ENCODE data around the gene TJP2. TPM values are rescaled to one million over a fixed set of nuclear protein-coding genes. Genes with fewer than 3 reads are reported as not detected.
A peak's percentile ranks its signal among the peaks of the same experiment; 100 is the strongest.

TJP2 gene
- total RNA-seq, 1 experiment from 2014 or later = 106 TPM

GRCh38 chr9:69202556-69202955 lies 28.5 kb downstream of the TJP2 start:
- ChIA-PET POLR2A (ENCODE audit: unreplicated experiment) (interaction anchor here (0.6 kb wide), 1 partner anchor 547 kb away, joined by 10 read pairs; no protein-coding TSS in a partner anchor), CTCF (no interaction called here)
- Histone ChIP-seq H3K79me2 (ENCODE audit: low read length) (peaks cover 41% of the 10 kb centered on the region), H3K4me2 (ENCODE audit: low read length) (no peak overlapping the region), H3K36me3 (ENCODE audit: low read depth, low read length) (no peaks in the 10 kb centered on the region), H3K4me3 (ENCODE audit: low read length) (no peak overlapping the region), H3K9ac (ENCODE audit: low read length) (no peak overlapping the region), H3K27ac (ENCODE audit: low read length) (no peak overlapping the region), H2AFZ (ENCODE audit: low read length) (no peak overlapping the region), H3K27me3 (ENCODE audit: low read length) (no peaks in the 10 kb centered on the region), H3K4me1 (ENCODE audit: insufficient read depth, low read length) (no peaks in the 10 kb centered on the region), H4K20me1 (ENCODE audit: low read length) (0 out of 2 replicates have a peak, but pooled peaks cover 5% of the 10 kb centered on the region), H3K9me3 (ENCODE audit: low read length) (no peaks in the 10 kb centered on the region), H3F3A (ENCODE audit: low read length, unreplicated experiment) (no peaks in the 10 kb centered on the region), H3K9me2 (replicated peaks; ENCODE audit: low read length) (no peaks in the 10 kb centered on the region)
- intact Hi-C loops (cut with micrococcal nuclease) = no loop called here
- TF ChIP-seq EZH2 (IDR thresholded peaks at IDR 0.05; ENCODE audit: low read length, unreplicated experiment) (no peak), EZH2phosphoT487 (IDR thresholded peaks at IDR 0.05; ENCODE audit: borderline replicate concordance, low read length) (no peak), CTCF (conservative IDR thresholded peaks at IDR 0.05; ENCODE audit: low read depth, low read length) (no peak)
- DNase-seq (no peak), ATAC-seq (no peak)
- BruUV-seq (replicated peaks) = no TSS peak

- 0 out of 2 replicates have a peak, but pooled peaks cover 5% of the 10 kb centered on the region for H4K20me1 ChIP-seq (ENCODE audit: low read length)
- H3K9me3 ChIP-seq (ENCODE audit: low read length) = no peaks in the 10 kb centered on the region
- H3K4me1 ChIP-seq (ENCODE audit: insufficient read depth, low read length) = no peaks in the 10 kb centered on the region
- no peak overlapping the region for H2AFZ ChIP-seq (ENCODE audit: low read length)
- DNase-seq (no peak), ATAC-seq (no peak)
- no peaks in the 10 kb centered on the region for H3K27me3 ChIP-seq (ENCODE audit: low read length)
- H3K27ac ChIP-seq (ENCODE audit: low read length) = no peak overlapping the region
- H3K9ac ChIP-seq (ENCODE audit: low read length) = no peak overlapping the region
- TF ChIP-seq CTCF (conservative IDR thresholded peaks at IDR 0.05; ENCODE audit: low read depth, low read length) = no peak
- TF ChIP-seq EZH2 (IDR thresholded peaks at IDR 0.05; ENCODE audit: low read length, unreplicated experiment) = no peak
- intact Hi-C loops (cut with micrococcal nuclease) = no loop called here
- H3K4me2 ChIP-seq (ENCODE audit: low read length) = no peak overlapping the region
- H3K9me2 ChIP-seq (replicated peaks; ENCODE audit: low read length) = no peaks in the 10 kb centered on the region
- H3K36me3 ChIP-seq (ENCODE audit: low read depth, low read length) = no peaks in the 10 kb centered on the region
- no peaks in the 10 kb centered on the region for H3F3A ChIP-seq (ENCODE audit: low read length, unreplicated experiment)
- no peak overlapping the region for H3K4me3 ChIP-seq (ENCODE audit: low read length)
- peaks cover 44% of the 10 kb centered on the region for H3K79me2 ChIP-seq (ENCODE audit: low read length)
- CTCF ChIA-PET = no interaction called here
- POLR2A ChIA-PET (ENCODE audit: unreplicated experiment) = no interaction called here
- no TSS peak for BruUV-seq (replicated peaks)
These were observed 30.2 kb downstream of the TJP2 start for GRCh38 chr9:69204326-69204725.

- Histone ChIP-seq H4K20me1 (ENCODE audit: low read length) (0 out of 2 replicates have a peak, but pooled peaks cover 5% of the 10 kb centered on the region), H3K27me3 (ENCODE audit: low read length) (no peaks in the 10 kb centered on the region), H3F3A (ENCODE audit: low read length, unreplicated experiment) (no peaks in the 10 kb centered on the region), H3K27ac (ENCODE audit: low read length) (no peak overlapping the region), H3K79me2 (ENCODE audit: low read length) (peaks cover 40% of the 10 kb centered on the region), H3K9me3 (ENCODE audit: low read length) (no peaks in the 10 kb centered on the region), H2AFZ (ENCODE audit: low read length) (no peak overlapping the region), H3K9ac (ENCODE audit: low read length) (no peak overlapping the region), H3K36me3 (ENCODE audit: low read depth, low read length) (no peaks in the 10 kb centered on the region), H3K9me2 (replicated peaks; ENCODE audit: low read length) (no peaks in the 10 kb centered on the region), H3K4me2 (ENCODE audit: low read length) (no peak overlapping the region), H3K4me1 (ENCODE audit: insufficient read depth, low read length) (no peaks in the 10 kb centered on the region), H3K4me3 (ENCODE audit: low read length) (no peak overlapping the region)
- intact Hi-C loops (cut with micrococcal nuclease) = no loop called here
- TF ChIP-seq EZH2 (IDR thresholded peaks at IDR 0.05; ENCODE audit: low read length, unreplicated experiment) (no peak), EZH2phosphoT487 (IDR thresholded peaks at IDR 0.05; ENCODE audit: borderline replicate concordance, low read length) (no peak), CTCF (conservative IDR thresholded peaks at IDR 0.05; ENCODE audit: low read depth, low read length) (no peak)
- DNase-seq (peak; percentile 35), ATAC-seq (no peak)
- ChIA-PET CTCF (no interaction called here), POLR2A (ENCODE audit: unreplicated experiment) (no interaction called here)
- BruUV-seq (replicated peaks) = no TSS peak
These were observed 30.8 kb downstream of the TJP2 start for GRCh38 chr9:69204849-69205248.

Measured in PC-3 (cell line).